Erythroblast (primary cell): Measurements from ENCODE around the gene VEPH1.

ENCODE experiments used
- GATA1 ChIP-seq: IDR thresholded peaks from 2 replicates; pipeline ENCODE4 v1.6.1; 2011; ENCODE audit warnings: low read depth, mild to moderate bottlenecking, control low read depth, low read length, moderate library complexity
- POLR2A ChIP-seq: IDR thresholded peaks from 2 replicates; pipeline ENCODE4 v1.6.1; 2011; ENCODE audit warnings: mild to moderate bottlenecking, low read length

DNA sequence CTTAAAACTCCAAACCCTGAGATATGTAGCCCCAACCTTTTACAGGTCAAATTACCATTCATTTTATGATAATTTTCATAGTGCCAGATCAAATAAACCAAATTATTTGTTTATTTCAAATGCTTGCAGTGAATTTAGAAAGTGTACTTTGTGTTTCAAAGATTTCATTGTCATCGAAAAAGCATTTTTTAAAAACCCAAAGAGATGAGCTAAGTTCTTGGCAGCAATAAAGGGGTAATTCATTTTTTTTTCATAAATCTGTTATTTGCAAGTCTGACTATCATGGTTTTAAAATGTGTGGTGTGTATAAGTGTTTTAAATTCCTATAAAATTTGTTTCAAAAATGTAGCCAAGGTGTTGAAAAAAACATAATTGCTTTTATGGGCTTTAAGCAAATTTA lies 49.4 kb downstream of the VEPH1 start:
- TF ChIP-seq POLR2A (no peak), GATA1 (no peak)
